Measurements from ENCODE around the gene TRAP1.
"Not testable (repeated sequence)": the region's sequence is repeated elsewhere in the genome, so short reads cannot be mapped to it uniquely, and the experiment has no call there.

The TRAP1 gene

GRCh38 chr16:3677994-3678393 lies 39.3 kb downstream of the TRAP1 start:
- H3K27ac ChIP-seq = no peak overlapping the region
- DNase-seq (ENCODE audit: low read depth, low spot score) = no peak

- H3K27ac ChIP-seq = no peak overlapping the region
- no peak for DNase-seq (ENCODE audit: low read depth, low spot score)
These were observed 41.7 kb downstream of the TRAP1 start for GRCh38 chr16:3675601-3676130.

DNA sequence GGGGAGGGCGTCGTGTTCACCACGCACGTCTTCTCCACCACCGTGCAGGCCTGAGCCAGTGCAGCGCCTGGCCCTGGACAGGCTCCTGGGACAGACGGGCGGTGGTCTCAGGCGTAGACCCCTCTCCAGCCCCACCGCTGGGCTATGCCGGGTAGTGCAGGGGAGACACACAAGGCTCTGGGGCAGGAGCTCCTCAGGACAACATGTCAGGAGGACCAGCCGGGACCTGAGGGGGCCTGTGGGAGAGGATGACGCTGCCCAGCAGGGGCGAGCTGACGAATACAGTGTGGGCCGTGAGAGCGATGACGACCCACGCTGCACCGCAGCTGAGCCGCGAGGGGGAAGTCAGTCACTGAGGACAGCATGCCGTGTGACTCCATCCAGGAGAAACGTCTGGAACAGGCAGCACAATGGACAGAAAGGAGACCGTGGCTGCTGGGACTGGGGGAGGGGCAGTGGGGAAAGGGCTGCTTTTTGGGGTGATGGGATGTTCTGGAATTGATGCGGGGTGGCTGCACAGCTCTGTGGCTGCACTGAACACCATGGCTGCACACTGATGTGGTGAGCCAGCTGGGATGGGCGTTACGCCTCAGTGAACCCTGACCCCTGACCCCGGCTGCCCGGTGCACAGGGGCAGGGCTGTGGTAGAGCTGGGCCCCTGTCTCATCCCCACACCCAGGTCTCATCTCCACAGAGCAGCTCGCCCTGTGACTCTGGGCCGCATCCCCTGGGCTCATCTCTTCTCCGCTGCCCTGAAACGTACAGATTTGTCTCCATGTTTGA lies 42.6 kb downstream of the TRAP1 start:
- DNase-seq (ENCODE audit: low read depth, low spot score) = no peak
- H3K27ac ChIP-seq = no peak overlapping the region

GRCh38 chr16:3673676-3674377 lies 43.5 kb downstream of the TRAP1 start:
- no peak overlapping the region for H3K27ac ChIP-seq
- DNase-seq (ENCODE audit: low read depth, low spot score) = no peak

DNA sequence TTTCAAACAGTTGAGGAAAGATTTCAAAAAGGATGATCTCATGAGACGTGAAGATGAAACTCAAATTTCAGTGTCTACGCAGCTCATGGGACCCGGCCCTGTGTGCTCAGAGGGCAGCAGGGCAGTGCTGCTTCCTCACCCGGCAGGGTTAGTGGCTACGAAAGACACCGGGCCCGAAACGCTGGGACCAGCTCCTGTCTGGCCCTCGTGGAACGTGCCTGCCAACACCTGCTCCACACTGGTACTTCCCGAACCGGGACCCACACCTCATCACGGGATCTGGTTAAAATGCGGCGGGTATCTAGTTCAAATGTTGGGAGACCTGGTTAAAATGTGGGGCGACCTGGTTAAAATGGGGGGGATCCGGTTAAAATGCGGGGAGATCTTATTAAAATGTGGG lies 44.1 kb downstream of the TRAP1 start:
- no peak for DNase-seq (ENCODE audit: low read depth, low spot score)
- no peak overlapping the region for H3K27ac ChIP-seq

GRCh38 chr16:3672571-3673041 lies 44.7 kb downstream of the TRAP1 start:
- DNase-seq (ENCODE audit: low read depth, low spot score) = no peak
- no peak overlapping the region for H3K27ac ChIP-seq

DNA sequence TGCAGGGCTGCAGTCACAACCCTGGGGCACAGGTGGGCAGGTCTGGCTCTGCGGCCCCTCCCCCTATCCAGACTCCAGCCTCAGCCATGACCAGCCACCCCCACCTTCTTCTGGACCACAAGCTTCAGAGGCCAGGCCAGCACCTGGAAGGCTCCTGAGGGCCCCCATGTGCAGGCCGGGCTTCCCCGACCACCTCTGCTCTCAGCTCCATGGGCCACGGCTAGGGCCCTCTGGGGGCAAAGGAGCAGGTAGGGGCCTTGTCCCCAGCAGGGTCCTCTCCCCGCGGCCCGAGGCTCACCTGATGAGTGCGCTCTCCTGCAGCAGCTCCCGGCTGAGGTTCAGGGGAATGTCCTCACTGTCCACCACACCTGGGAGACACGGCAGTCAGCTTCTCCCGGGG lies 45.9 kb downstream of the TRAP1 start:
- H3K27ac ChIP-seq = no peak overlapping the region

DNA sequence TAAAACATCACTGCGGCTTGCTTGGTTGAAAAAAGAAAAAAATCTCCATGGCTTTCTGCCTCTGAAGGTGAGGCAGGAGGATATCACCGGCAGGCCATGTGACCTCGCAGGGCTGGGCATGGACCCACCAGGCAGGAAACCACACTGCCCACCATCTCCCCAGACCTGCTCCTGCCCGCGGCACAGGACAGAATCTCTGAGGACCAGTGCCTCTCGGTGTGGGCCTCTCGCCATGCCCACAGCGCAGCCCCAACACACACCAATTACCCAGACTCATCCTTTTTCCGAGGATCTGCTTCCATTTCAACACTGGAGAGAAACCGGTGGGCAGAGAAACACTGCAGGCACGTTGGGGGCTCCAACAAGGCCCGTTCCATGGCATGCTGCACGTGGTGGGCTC lies 46.6 kb downstream of the TRAP1 start:
- no peak overlapping the region for H3K27ac ChIP-seq
- no peak for DNase-seq (ENCODE audit: low read depth, low spot score)

More for the DNA sequence above, 45.9 kb downstream of the TRAP1 start:
- no peak for DNase-seq (ENCODE audit: low read depth, low spot score)

DNA sequence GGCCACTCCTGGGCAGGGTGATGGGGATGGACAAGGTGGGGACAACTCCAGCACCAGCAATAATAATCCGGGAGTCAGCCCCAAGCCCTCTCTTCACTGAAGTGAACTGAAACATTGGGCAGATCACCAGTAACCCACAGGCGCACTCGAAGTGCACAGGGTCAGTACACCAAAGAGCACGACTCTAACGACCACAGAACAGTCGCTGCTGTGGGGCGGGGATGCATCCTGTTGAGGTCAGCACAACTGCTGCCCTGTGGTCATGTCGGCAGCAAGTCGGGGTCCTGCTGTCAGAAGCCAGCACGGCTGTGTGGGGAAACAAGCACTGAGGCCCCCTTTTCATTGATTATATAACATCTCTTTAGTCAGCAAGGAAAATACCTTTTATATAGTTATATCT lies 48.2 kb downstream of the TRAP1 start:
- H3K27ac ChIP-seq = no peak overlapping the region
- no peak for DNase-seq (ENCODE audit: low read depth, low spot score)

- DNase-seq (ENCODE audit: low read depth, low spot score) = no peak
These were observed 48.7 kb downstream of the TRAP1 start for GRCh38 chr16:3668626-3669025.

DNA sequence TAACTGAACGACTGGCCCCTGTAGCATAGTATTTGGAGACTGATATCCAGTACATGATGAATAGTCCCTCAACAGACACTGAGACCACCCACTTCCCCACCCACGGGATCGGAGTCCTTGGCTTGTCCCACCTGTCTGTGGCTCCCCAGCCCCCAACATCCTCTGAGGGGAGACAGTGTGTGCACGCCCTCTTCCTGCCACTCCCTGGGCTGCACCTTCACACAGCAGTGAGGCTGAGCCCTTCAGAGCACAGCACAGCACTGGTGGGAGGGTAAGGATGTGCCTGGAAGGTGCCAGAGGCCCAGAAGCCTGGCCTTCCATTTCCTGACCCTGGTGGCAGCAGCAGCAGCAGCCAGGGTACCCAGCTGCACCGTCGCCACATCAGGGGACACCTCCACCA lies 51.8 kb downstream of the TRAP1 start:
- no peak for DNase-seq (ENCODE audit: low read depth, low spot score)
- H3K27ac ChIP-seq = no peak overlapping the region

More at GRCh38 chr16:3668626-3669025, 48.7 kb downstream of the TRAP1 start:
- H3K27ac ChIP-seq = no peak overlapping the region

DNA sequence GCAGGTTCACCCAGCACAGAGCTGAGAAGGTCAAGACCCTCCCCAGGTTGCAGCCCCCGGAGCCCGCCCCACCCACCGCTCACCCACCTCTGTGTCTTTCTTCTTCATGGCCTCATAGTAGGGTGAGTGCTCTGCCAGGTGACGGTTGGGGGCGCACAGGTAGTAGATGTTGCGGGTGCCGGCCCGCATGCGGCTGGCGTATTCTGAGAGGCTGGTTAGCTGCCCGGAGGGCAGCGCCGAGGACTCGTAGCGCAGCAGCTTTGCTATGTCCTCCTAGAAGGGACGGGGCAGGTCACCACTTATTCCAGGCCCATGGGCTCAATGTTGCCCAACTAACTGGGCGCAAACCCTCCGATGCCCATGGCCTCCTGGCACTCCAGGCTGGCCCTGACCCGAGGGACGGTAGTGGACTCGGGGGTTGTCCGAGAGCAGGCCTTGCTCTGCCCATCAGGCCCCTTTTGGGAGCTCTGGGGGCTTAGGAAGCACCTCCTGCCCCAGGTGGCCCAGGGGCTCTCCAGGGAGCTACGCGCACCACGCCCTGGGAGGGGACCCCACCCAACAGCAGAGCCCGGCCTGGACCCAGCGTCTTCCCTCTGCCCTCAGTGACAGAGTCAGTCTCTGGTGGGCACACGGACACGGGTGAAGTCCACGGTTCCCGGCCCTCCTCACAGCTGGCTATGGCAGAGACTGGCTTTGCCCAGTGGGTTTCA lies 53.0 kb downstream of the TRAP1 start:
- H3K27ac ChIP-seq = no peak overlapping the region
- DNase-seq (ENCODE audit: low read depth, low spot score) = no peak

- no peak overlapping the region for H3K27ac ChIP-seq
- DNase-seq (ENCODE audit: low read depth, low spot score) = no peak
These were observed 54.7 kb downstream of the TRAP1 start for GRCh38 chr16:3662601-3663000.

DNA sequence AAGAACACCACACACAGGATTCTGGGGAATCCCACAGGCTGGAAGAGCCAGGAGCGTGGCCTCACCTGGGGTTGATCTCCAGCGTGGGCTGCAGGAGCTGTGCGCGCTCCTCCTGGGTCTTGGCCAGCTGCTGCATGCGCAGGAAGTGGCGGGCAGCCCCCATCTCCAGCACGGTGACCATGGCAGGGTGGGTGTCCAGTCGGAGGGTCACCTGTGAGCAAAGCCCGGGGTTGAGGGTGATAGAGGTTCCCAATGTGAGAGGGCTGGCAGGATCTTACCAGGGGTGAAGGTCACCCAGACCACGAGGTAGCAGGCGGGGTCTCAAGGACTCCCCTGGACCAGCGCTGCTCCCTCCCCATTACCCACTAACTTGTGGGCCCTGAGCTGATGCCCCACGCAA lies 55.4 kb downstream of the TRAP1 start:
- no peak overlapping the region for H3K27ac ChIP-seq

DNA sequence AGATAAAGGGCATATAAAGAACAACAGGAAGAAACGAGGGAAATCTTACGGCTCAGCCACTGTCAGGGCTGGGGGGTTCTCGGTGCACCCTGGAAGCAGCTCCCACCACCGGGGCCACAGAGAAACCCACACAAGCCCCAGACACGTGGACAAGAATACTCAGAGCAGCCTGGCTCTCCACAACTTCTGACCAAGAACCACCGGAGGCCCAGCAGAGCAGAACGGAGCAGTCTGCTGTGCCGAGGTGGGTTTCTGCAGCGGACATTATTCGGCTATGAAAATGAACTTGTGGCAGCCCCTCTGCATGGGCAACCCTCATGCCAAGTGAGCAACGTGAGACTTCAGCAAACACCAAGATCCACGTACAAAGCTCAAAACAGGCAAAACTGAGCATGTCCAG lies 56.0 kb downstream of the TRAP1 start:
- H3K27ac ChIP-seq = no peak overlapping the region
- no peak for DNase-seq (ENCODE audit: low read depth, low spot score)

More for the DNA sequence above, 55.4 kb downstream of the TRAP1 start:
- no peak for DNase-seq (ENCODE audit: low read depth, low spot score)

GRCh38 chr16:3659251-3659650 lies 58.1 kb downstream of the TRAP1 start:
- H3K27ac ChIP-seq = no peak overlapping the region

GRCh38 chr16:3656491-3657468 lies 60.5 kb downstream of the TRAP1 start:
- no peak for DNase-seq (ENCODE audit: low read depth, low spot score)
- H3K27ac ChIP-seq = no peak overlapping the region

More at GRCh38 chr16:3659251-3659650, 58.1 kb downstream of the TRAP1 start:
- no peak for DNase-seq (ENCODE audit: low read depth, low spot score)

DNA sequence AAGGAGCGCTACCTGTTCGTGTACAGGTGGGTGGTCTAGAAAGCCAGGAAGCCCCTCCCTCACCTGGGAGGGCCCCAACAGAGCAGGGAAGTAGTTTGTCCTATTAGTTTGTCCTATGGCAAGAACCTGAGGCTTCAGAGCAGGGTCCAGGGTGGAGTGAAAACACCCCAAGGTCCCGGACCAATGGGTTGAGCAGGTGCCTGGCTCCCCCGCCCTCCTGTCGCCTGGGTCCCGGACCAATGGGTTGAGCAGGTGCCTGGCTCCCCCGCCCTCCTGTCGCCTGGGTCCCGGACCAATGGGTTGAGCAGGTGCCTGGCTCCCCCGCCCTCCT lies 61.2 kb downstream of the TRAP1 start:
- H3K27ac ChIP-seq; DNase-seq (ENCODE audit: low read depth, low spot score): not testable (repeated sequence)

GRCh38 chr16:3655396-3656159 lies 61.7 kb downstream of the TRAP1 start:
- no peak for DNase-seq (ENCODE audit: low read depth, low spot score)
- H3K27ac ChIP-seq = no peak overlapping the region

All from epithelial cell of prostate (primary cell).